Left renal pelvis (tissue), 4 donors: ENCODE data around the gene EP400. TPM values are rescaled to one million over a fixed set of nuclear protein-coding genes. Genes with fewer than 3 reads are reported as not detected.

Experiments
- DNase-seq, 4 donors: peaks; one replicate each; pipeline ENCODE4 v3.0.0-alpha.2; 2013; ENCODE audit warnings: low read depth in 4 of 4, low spot score in 3 of 4
- polyA plus RNA-seq, 4 donors: library from polyadenylated mRNA; unstranded; fragments of 120-200 nt; gene quantifications; one replicate each; pipeline ENCODE4 v1.2.1, GENCODE V29; 2013; ENCODE audit not compliant: insufficient read length in 4 of 4

The EP400 gene
- polyA plus RNA-seq, 4 donors: 31.9 to 43.0 (median 38.2) TPM

GRCh38 chr12:132109741-132110140 lies 160.0 kb downstream of the EP400 start:
- DNase-seq: no peak

DNA sequence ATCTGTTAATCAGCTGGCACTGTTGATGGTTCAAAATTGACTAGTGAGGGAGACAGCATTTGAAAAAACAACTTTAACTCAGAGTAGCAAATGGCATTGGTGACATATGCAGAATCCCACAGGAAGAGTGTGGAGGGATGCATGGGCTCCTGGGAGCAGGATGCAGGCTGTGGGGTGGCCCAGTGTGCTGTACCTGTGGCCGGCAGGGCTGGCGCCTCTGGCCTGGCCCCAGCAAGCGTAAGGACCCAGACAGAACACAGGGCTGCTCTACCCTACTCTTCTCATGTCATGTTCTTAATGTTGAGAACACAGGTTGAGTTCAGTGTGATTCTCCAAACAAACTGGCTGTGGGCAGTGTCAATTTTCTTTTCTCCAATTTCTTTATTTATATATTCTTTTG lies 160.9 kb downstream of the EP400 start:
- no peak for DNase-seq

DNA sequence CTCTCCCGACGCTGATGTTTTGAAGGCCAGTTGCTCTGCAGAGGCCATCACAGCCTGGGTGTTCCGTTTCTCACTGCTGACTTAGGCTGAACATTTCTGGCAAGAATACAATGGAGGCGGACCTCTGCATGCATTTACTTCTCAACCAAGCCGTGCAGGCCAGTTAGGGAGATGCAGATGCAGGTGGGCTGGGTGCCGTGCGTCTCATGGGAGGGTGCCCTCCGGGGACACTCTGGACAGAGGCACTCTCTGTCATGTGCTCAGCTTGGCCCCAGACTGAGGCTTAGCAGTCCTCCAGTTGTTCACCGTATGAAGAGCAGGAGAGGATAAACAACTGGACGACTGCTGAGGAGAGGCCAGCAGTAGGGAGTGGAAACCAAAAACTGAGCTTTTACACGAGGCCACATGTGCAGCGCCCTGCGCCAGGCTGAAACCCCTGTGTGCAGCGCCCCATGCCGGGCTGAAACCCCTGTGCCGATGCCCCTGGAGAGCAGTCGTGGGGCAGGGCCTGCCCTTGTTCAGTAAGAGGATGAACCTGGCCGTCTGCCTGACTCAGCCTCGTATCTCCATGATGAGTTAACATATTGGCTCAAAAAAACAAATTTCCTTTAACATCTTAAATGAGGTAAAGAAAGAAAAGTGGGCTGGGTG lies 162.0 kb downstream of the EP400 start:
- no peak for DNase-seq

GRCh38 chr12:132114667-132115066 lies 164.9 kb downstream of the EP400 start:
- no peak for DNase-seq

- DNase-seq: no peak
Observed at GRCh38 chr12:132115500-132115899, 165.8 kb downstream of the EP400 start.

DNA sequence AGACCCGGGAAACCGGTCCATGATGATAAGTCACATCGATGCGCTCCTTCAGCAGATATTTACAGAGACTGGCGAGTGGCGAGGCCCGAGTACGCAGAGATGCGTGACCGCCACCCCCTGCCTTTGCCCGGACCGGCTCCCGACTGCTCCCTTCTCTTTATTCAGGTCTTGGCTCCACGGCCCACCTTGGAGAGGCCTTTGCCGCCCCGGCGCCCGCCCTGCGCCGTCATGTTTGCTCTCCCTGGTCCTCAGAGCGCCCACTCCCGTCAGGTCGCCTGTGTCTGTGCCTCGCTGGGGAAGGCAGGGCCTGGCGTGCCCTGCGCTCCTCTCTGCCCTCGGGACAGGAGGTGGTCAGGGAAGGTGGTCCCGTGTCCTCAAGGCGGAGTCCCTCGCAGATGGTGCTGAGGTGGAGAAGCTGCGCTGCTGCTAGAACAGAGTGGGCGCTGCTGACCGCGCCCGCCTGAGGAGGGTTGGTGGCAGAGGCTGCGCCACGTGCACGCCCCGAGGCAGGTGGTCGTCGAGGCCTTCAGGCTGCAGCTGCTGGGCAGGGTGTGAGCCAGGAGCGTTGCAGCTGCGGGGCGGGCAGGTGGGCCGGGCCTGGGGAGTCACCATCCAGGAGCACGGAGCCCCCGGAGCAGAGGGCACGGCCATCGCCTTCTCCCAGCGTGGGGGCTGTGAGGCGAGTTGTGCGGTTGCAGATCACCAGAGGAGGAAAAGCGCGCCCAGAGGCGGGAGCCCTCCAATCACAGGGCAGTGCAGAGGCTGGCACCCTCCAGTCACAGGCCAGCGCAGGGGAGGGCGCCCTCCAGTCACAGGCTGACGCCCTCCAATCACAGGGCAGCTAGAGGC lies 167.2 kb downstream of the EP400 start:
- DNase-seq: no peak

- no peak for DNase-seq
Observed at GRCh38 chr12:132117558-132117875, 167.8 kb downstream of the EP400 start.

- DNase-seq: no peak
Observed at GRCh38 chr12:132118876-132119275, 169.1 kb downstream of the EP400 start.

DNA sequence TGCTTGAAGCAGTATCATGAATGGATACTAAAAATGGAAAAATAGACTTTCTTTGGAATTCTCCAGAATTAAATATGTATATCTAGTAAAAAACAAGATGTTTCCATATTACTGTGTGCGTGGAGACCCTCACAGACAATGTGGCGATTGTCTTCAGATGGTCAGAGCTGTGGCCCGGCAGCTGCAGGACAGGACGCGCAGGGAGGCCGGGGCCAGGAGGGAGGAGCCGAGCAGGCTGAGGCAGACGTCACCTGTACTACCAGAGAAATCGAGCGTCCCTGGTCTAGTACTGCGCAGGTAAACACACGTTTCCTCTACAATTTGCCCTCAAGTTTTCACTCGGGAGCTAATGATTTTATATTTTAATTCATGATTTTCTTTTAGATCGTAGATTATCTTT lies 171.5 kb downstream of the EP400 start:
- no peak for DNase-seq

DNA sequence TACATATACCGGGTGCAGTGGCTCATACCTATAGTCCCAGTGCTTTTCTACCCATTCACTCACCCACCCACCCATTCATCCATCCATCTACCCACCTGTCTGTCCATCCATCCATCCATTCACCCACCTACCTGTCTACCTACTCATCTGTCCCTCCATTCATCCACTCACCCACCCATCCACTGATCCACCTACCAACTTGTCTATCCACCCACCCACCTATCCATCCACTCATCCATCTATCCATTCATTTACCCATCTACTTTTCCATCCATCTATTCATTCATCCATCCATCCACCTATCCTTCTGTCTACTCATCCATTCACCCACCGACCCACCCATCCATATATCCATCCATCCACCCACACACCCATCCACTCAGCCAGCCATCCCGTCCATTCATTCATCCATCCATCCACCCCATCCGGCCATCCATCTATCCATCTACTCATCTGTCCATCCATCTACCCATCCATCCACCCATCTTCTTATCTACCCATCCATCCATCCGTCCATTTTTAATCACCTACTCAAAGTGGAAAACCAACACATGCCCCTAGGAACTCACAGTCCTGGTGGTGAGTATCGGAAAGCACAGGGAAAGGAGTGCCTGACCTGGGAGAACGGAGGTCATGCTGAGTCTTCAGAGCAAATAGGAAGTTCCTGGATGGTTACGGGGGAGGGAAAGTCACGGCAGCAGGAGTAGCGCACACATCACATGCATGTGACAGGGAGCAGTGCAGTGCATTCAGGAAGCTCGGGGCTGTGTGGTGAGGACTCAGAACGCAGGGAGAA lies 174.4 kb downstream of the EP400 start:
- DNase-seq: no peak

GRCh38 chr12:132124766-132125425 lies 175.2 kb downstream of the EP400 start:
- no peak for DNase-seq

- DNase-seq: no peak
Observed at GRCh38 chr12:132125736-132126135, 176.0 kb downstream of the EP400 start.

DNA sequence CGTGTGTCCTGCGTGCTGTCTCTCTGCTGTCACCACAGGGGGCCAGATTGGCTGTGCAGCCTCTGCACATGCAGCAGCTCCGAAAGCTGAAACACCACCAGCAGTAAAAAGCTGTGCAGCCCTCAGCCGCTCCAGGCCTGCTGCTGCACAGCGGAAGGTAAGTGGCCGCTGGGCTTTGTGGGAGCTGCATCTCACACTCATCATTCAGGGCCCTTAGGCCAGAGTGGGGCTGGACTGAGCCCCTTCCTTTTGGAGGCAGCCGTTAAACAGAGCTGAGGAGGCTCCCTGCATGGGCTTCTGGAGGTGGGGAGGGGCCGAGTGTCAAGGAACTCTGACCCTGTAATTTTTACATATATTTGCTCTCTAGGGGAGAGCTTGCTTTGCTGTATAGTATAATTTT lies 177.3 kb downstream of the EP400 start:
- DNase-seq: no peak

DNA sequence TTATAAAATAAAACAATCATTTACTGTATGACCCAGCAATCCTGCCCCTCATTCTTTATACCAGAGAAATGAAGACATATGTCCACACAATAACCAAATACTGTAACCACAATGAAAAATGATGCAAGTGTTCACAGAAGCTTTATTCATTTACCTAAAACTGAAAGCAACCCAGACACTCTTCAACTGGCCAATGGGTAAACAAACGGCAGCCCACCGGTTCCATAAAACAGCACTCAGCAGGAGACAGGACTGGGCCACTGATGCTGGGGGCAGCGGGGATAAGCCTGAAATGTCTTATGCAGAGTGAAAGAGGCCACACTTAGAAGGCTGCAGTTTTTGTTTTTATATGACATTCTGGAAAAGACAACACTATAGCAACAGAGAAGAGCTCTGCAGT lies 179.3 kb downstream of the EP400 start:
- no peak for DNase-seq

GRCh38 chr12:132130690-132131089 lies 180.9 kb downstream of the EP400 start:
- no peak for DNase-seq

Other genes with a start within 250 kb of the EP400 start
- 10 to 100 TPM; 40.3 to 58.4 (median 47.4) TPM for gene SFSWAP, start 238.9 kb upstream of the EP400 start, polyA plus RNA-seq
- 1 to 10 TPM in 2 of 4 donors, under 1 TPM in 2; 0.55 to 3.9 (median 0.91) TPM for gene MMP17, start 121.5 kb upstream of the EP400 start, polyA plus RNA-seq
- gene ULK1, start 55.3 kb upstream of the EP400 start, polyA plus RNA-seq: 10 to 100 TPM; 20.6 to 44.0 (median 27.0) TPM
- gene PUS1, start 20.7 kb upstream of the EP400 start, polyA plus RNA-seq: 10 to 100 TPM in 3 of 4 donors, 1 to 10 TPM in 1; 9.4 to 24.6 (median 13.3) TPM
- gene DDX51, start 194.4 kb downstream of the EP400 start, polyA plus RNA-seq: 10 to 100 TPM; 10.5 to 24.4 (median 16.3) TPM
- gene NOC4L, start 194.5 kb downstream of the EP400 start, polyA plus RNA-seq: 10 to 100 TPM; 11.0 to 20.5 (median 12.6) TPM